Vagina (tissue), 2 donors: ENCODE data around the gene GRM4. TPM values are rescaled to one million over a fixed set of nuclear protein-coding genes. Genes with fewer than 3 reads are reported as not detected.

ENCODE experiments used
- DNase-seq, 2 donors: peaks; one replicate each; pipeline ENCODE4 v3.0.0-alpha.2; 2017; ENCODE audit errors: extremely low spot score in 2 of 2
- H3K27ac ChIP-seq: fragments of 200-600 bp; sonication (generic); one replicate; pipeline ENCODE4 v1.5.1; 2019
- H3K27me3 ChIP-seq: fragments of 200-600 bp; sonication (generic); one replicate; pipeline ENCODE4 v1.5.1; 2019
- H3K36me3 ChIP-seq, 2 donors: fragments of 200-600 bp; sonication (generic); one replicate each; pipeline ENCODE4 v1.5.1; 2017 to 2019
- H3K4me1 ChIP-seq: fragments of 200-600 bp; sonication (generic); one replicate; pipeline ENCODE4 v1.5.1; 2019
- H3K4me3 ChIP-seq, 2 donors: fragments of 200-600 bp; sonication (generic); 1 replicate in 1 of 2; 2 replicates in 1 of 2; pipeline ENCODE4 v1.5.1; 2016 to 2019
- H3K9me3 ChIP-seq: fragments of 200-600 bp; sonication (generic); one replicate; pipeline ENCODE4 v1.5.1; 2019
- CTCF ChIP-seq, 3 experiments: fragments of 450-650 bp in 2 of 3; fragments of 200-600 bp in 1 of 3; sonication (generic) in 1 of 3; IDR thresholded peaks; one replicate each; pipeline ENCODE4 v1.5.1; 2017 to 2019; ENCODE audit warnings: antibody characterized with exemption in 3 of 3, mild to moderate bottlenecking in 2 of 3, moderate library complexity in 2 of 3
- POLR2A ChIP-seq, 2 donors: fragments of 450-650 bp; IDR thresholded peaks; one replicate each; pipeline ENCODE4 v1.6.1; 2017; ENCODE audit warnings: antibody characterized with exemption in 2 of 2, mild to moderate bottlenecking in 2 of 2, moderate library complexity in 2 of 2
- POLR2AphosphoS5 ChIP-seq, 2 donors: sonication (generic); formaldehyde crosslinking; IDR thresholded peaks; one replicate each; pipeline ENCODE4 v1.9.0; 2017; ENCODE audit warnings: antibody characterized with exemption in 2 of 2, mild to moderate bottlenecking in 2 of 2, low read depth in 1 of 2; ENCODE audit not compliant: insufficient read depth in 1 of 2
- intact Hi-C: fragments of 100-400 bp; cut with DNase I; formaldehyde crosslinking; loops from one replicate; pipeline ENCODE4 v1.15.1; 2023
- total RNA-seq: library from RNA; depleted of rRNA; stranded (reverse); fragments of >200 nt; gene quantifications from one replicate; pipeline ENCODE4 v1.2.3, GENCODE V29; 2016

The GRM4 gene
- total RNA-seq, 1 donor from 2014 or later = not detected

- intact Hi-C loops = no loop called here
- no peaks in the 10 kb centered on the region for H3K27me3 ChIP-seq
- TF ChIP-seq POLR2AphosphoS5 (IDR thresholded peaks at IDR 0.05; ENCODE audit: insufficient read depth in 1 of 2, low read depth in 1 of 2) = no peak
- TF ChIP-seq CTCF (IDR thresholded peaks at IDR 0.05) = no peak
- TF ChIP-seq POLR2A (IDR thresholded peaks at IDR 0.05) = no peak
Measured at GRCh38 chr6:34049395-34050342, 96.2 kb downstream of the GRM4 start.

GRCh38 chr6:34047913-34048867, 97.7 kb downstream of the GRM4 start:
- Histone ChIP-seq H3K4me1 (no peaks in the 10 kb centered on the region), H3K27me3 (no peaks in the 10 kb centered on the region), H3K9me3 (no peaks in the 10 kb centered on the region), H3K4me3 (no peak overlapping the region), H3K36me3 (no peaks in the 10 kb centered on the region), H3K27ac (no peak overlapping the region)
- intact Hi-C loops = no loop called here
- no peak for TF ChIP-seq POLR2AphosphoS5 (IDR thresholded peaks at IDR 0.05; ENCODE audit: insufficient read depth in 1 of 2, low read depth in 1 of 2)
- no peak for TF ChIP-seq POLR2A (IDR thresholded peaks at IDR 0.05)
- TF ChIP-seq CTCF (IDR thresholded peaks at IDR 0.05) = no peak
- DNase-seq = no peak

More at GRCh38 chr6:34049395-34050342, 96.2 kb downstream of the GRM4 start:
- no peaks in the 10 kb centered on the region for H3K9me3 ChIP-seq
- H3K27ac ChIP-seq = no peak overlapping the region
- H3K36me3 ChIP-seq = no peaks in the 10 kb centered on the region
- DNase-seq = no peak
- H3K4me3 ChIP-seq = no peak overlapping the region
- H3K4me1 ChIP-seq = no peaks in the 10 kb centered on the region

- no peaks in the 10 kb centered on the region for H3K4me1 ChIP-seq
- H3K27ac ChIP-seq = no peak overlapping the region
- intact Hi-C loops = no loop called here
- DNase-seq = no peak
- H3K9me3 ChIP-seq = no peaks in the 10 kb centered on the region
- H3K4me3 ChIP-seq = no peak overlapping the region
- no peaks in the 10 kb centered on the region for H3K36me3 ChIP-seq
- TF ChIP-seq POLR2AphosphoS5 (IDR thresholded peaks at IDR 0.05; ENCODE audit: insufficient read depth in 1 of 2, low read depth in 1 of 2) = no peak
- no peak for TF ChIP-seq POLR2A (IDR thresholded peaks at IDR 0.05)
- TF ChIP-seq CTCF (IDR thresholded peaks at IDR 0.05) = no peak
- H3K27me3 ChIP-seq = no peaks in the 10 kb centered on the region
Measured at GRCh38 chr6:34046617-34047016, 99.3 kb downstream of the GRM4 start.

- Histone ChIP-seq H3K36me3 (no peaks in the 10 kb centered on the region), H3K27me3 (no peaks in the 10 kb centered on the region), H3K4me3 (no peak overlapping the region), H3K9me3 (no peaks in the 10 kb centered on the region), H3K27ac (no peak overlapping the region), H3K4me1 (no peaks in the 10 kb centered on the region)
- TF ChIP-seq POLR2A (IDR thresholded peaks at IDR 0.05) = no peak
- no peak for TF ChIP-seq POLR2AphosphoS5 (IDR thresholded peaks at IDR 0.05; ENCODE audit: insufficient read depth in 1 of 2, low read depth in 1 of 2)
- TF ChIP-seq CTCF (IDR thresholded peaks at IDR 0.05) = no peak
- intact Hi-C loops = no loop called here
- DNase-seq = no peak
Measured at GRCh38 chr6:34045771-34046170, 100.1 kb downstream of the GRM4 start.
